NAMALWA (cell line): Measurements from ENCODE around the gene ABLIM1.

Source experiments
- DNase-seq: peaks from one replicate; pipeline ENCODE4 v3.0.0-alpha.2; 2015; ENCODE audit warnings: low spot score

Gene ABLIM1

GRCh38 chr10:114623155-114623554 is 34.9 kb downstream of the ABLIM1 start:
- no peak for DNase-seq

- no peak for DNase-seq
Observed at GRCh38 chr10:114618722-114619121, 39.4 kb downstream of the ABLIM1 start.

DNA sequence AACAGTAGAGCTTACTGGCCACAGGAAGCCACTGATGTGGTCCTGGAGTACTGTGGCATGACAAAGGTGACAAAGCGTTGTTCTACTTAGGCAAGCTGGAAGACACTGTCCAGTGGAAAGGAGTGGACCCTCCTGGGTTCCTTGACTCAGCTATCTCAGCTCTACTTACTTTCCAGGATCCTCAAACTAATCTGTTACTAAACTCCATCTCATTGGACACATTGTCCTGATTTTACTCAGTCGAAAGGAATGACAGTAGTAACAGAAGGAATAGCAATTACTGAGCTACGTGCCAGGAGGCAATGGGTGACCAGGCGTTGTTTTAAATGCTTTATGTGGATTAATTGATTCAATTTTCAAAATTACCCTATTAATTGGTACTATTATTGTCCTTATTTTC is 41.6 kb downstream of the ABLIM1 start:
- no peak for DNase-seq

- DNase-seq: no peak
Observed at GRCh38 chr10:114616103-114616502, 42.0 kb downstream of the ABLIM1 start.

DNA sequence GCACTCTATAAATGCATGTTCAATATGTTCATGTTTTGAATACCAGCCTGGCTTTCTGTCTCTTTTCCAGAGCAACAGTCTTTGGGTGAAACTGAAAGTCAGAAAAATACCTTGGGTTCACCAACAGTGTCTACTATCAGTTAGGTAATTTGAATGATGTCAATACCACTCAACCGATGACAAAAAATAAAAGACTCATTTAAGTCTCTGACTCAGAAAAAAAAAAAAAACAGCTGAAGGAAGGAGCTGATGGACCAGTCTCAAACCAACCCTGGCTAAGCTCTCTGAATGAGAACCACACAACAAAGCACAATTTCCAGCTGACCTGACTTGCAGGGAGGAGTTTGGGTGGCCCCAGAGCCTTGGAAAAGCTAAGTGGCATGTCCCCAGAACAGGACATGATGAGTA is 42.5 kb downstream of the ABLIM1 start:
- DNase-seq: no peak

GRCh38 chr10:114613237-114613979 is 44.7 kb downstream of the ABLIM1 start:
- DNase-seq: no peak

GRCh38 chr10:114611617-114612016 is 46.5 kb downstream of the ABLIM1 start:
- no peak for DNase-seq

GRCh38 chr10:114609518-114610426 is 48.3 kb downstream of the ABLIM1 start:
- no peak for DNase-seq

DNA sequence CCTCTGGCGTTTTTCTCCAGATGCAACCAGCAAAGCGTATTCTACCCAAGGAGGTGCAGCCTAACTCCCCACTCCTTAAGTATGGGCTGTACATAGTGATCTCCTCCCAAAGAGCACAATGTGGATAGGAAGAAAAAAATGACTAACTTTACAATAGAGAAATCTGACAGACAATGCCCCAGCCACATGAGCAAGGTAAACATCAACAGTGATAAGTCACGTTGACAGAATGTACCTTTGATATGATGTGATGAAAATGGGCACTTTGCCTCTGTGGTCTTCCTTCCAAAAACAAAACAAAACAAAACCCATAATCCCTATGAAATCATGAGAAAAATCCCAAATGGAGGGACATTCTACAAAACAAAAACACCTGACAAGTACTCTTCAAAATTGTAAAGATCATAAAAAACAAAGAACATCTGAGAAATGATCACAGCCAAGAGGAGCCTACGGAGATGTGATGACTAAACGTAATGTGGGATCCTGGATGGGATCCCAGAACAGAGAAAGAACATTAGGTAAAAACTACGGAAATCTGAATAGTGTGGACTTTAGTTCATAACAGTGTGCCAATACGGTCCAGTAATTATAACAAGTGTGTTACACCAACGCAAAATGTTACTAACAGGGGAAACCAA is 50.6 kb downstream of the ABLIM1 start:
- no peak for DNase-seq

DNA sequence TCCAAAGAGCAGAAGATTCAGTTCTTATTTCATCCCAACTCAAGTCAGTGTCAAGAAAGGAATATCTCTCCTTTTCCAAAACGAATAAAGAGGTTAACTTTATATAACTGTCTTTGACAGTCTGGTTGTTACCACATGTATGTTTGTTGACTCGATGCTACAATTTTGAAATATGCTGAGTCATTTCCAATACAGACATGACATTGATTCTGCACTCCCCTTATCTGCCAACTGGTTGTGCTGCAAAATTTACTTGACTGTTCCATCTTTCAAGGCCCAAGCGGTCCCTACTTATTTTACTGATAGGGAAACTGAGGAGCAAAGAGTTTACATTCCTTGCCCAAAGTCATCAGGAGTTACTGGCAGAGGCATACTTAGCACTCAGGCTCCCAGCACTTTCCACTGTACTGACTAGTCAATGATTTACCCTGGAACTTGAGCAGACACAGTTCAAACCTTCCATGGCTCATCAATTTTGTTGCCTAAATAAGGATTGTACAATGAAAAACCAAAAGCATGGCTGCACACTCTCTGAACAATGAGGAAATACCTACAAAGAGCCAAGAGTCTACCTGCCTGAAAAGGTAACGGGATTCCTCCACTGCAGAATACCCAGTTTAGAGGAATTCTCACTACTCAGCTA is 52.8 kb downstream of the ABLIM1 start:
- no peak for DNase-seq

- no peak for DNase-seq
Observed at GRCh38 chr10:114604357-114605130, 53.5 kb downstream of the ABLIM1 start.

DNA sequence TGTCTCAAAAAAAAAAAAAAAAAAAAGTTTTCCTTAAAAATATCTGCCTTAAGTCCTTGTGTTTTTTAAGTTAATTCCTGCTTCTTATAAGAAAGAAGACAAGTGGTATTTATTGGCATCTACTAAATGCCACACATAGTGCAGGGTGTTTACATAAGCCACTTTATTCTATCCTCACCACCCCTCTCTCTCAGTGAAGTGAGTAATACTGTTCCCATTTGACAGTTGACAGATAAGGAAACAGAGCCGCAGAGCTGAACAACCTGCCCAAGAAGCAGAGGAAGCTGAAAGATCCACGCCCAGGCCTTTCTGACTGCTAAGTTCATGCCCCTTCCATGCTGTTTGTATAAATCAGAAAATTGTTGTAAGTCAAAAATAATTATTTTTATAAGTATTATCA is 54.1 kb downstream of the ABLIM1 start:
- DNase-seq: no peak

DNA sequence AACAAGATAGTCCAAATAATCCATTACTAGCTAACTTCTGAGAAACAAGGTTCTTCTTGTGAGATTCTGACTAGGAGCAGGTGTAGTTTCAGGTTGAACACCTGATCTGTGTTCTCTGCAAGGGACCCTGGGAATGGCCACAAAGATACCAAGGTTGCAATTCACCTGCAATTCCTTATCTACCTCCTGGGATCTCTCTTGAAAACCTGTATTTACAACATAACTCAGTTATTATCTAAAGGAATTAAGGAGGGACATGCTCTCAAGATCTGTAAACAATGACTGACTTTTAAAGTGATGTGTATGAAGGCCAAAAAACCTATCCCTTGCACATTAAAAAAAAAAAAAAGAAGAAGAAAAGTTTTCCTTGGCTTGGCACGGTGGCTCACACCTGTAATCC is 54.8 kb downstream of the ABLIM1 start:
- DNase-seq: no peak

- no peak for DNase-seq
Observed at GRCh38 chr10:114600057-114600456, 58.0 kb downstream of the ABLIM1 start.

GRCh38 chr10:114596793-114597192 is 61.3 kb downstream of the ABLIM1 start:
- DNase-seq: no peak

- no peak for DNase-seq
Observed at GRCh38 chr10:114593816-114594468, 64.1 kb downstream of the ABLIM1 start.

- DNase-seq: no peak
Observed at GRCh38 chr10:114593240-114593792, 64.8 kb downstream of the ABLIM1 start.

- no peak for DNase-seq
Observed at GRCh38 chr10:114590993-114591392, 67.1 kb downstream of the ABLIM1 start.

DNA sequence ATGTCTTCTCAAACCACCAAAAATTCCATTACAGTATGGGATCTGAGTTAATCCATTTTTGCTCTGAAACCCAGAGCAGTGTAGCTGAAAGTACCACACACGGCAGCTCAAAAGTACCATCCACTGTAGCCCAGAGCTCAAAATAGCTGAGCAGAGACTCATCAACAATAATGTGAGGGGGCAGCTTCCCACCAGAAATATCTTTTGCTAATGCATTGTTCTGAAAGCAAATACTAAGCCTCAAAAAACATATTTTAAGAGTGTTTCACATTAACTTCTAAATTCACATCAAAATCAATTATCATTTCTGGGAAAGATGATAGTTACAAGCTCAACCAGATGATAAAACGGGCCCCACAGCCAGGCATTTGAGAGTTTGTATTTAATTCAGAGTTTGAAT is 73.7 kb downstream of the ABLIM1 start:
- no peak for DNase-seq

GRCh38 chr10:114581071-114581470 is 77.0 kb downstream of the ABLIM1 start:
- DNase-seq: no peak

DNA sequence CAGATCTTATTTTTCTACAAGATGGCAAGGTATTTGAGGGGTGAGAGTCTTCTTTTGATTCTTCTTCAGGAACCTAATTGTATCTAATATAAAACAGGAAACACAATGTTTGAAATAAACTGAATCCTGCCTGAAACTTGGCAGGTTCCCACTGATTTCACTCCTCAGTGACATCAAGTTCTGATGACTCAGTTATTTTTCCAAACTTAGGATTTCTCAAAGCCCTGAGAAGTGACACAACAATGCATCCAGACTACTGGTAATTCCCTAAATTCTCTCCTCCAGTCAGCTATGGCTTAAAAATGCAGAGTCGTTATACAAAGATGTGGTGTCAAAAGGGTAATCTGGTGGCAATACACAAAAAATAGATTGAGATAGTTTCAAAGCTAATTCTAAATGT is 80.9 kb downstream of the ABLIM1 start:
- DNase-seq: no peak
